Astrocyte of the spinal cord (primary cell): ENCODE measurements around the gene ZNRF1.
"Not testable (repeated sequence)": the region's sequence is repeated elsewhere in the genome, so short reads cannot be mapped to it uniquely, and the experiment has no call there.

Source experiments
- DNase-seq: peaks from one replicate; pipeline ENCODE4 v3.0.0; 2011; ENCODE audit warnings: low read depth, low spot score
- H3K4me3 ChIP-seq: 2 replicates; pipeline ENCODE4 v1.5.1; 2011; ENCODE audit warnings: low read depth, mild to moderate bottlenecking, low read length, moderate library complexity
- in situ Hi-C: cut with HindIII; loops from 2 replicates; pipeline ENCODE4 v1.10.0; 2017; ENCODE audit warnings: low sequenced_read_pairs
- TF ChIP-seq, protein P1 (sequence below): IDR thresholded peaks from 2 replicates; pipeline ENCODE4 v1.5.1; 2012; ENCODE audit warnings: low read depth, mild to moderate bottlenecking, low read length, inconsistent platforms

ZNRF1 gene

DNA sequence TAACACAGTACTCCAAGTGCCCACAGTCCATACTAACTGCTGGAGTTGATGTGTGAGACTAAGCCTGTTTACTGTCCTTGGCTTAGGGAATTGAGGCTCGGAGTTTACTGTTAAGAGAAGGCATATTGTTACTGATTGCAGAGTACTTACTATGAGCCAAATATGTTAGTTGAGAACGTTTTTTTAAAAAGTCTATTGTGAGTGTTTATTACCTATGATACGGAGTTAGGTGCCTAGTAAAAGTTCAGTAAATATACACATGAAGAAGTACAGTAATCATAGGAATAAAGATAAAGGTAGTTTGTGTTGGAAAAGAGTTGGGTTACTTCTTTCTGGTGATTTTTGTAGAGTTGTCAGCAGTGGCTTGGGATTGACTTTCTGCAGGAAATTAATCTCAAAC lies 25.4 kb downstream of the ZNRF1 start:
- in situ Hi-C loops, result no loop called here

DNA sequence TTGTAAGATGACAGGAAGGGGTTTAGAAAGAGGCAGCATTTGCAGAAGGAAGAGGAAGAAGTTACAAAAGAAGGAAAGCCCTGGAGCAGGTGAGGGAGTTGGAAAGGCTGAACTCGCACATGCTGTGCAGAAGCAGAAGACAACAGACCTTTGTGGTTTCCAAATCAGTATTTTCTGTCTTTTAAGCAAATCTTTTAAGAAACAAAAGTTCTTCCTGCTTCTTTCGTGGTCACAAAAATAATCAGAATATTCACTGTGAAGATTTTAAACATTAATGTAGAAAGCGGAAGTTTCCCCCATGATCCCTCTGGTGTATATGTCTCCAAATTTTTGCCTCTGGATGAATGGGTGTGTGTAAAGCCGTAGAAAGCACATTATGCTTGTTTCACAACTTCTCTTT lies 25.8 kb downstream of the ZNRF1 start:
- TF ChIP-seq, protein P1, sequence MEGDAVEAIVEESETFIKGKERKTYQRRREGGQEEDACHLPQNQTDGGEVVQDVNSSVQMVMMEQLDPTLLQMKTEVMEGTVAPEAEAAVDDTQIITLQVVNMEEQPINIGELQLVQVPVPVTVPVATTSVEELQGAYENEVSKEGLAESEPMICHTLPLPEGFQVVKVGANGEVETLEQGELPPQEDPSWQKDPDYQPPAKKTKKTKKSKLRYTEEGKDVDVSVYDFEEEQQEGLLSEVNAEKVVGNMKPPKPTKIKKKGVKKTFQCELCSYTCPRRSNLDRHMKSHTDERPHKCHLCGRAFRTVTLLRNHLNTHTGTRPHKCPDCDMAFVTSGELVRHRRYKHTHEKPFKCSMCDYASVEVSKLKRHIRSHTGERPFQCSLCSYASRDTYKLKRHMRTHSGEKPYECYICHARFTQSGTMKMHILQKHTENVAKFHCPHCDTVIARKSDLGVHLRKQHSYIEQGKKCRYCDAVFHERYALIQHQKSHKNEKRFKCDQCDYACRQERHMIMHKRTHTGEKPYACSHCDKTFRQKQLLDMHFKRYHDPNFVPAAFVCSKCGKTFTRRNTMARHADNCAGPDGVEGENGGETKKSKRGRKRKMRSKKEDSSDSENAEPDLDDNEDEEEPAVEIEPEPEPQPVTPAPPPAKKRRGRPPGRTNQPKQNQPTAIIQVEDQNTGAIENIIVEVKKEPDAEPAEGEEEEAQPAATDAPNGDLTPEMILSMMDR, result no peak
- DNase-seq, result no peak
- in situ Hi-C loops, result no loop called here
- no peak overlapping the region for H3K4me3 ChIP-seq

More for the DNA sequence above, 25.4 kb downstream of the ZNRF1 start:
- no peak overlapping the region for H3K4me3 ChIP-seq
- no peak for DNase-seq
- TF ChIP-seq, protein P1, result no peak

DNA sequence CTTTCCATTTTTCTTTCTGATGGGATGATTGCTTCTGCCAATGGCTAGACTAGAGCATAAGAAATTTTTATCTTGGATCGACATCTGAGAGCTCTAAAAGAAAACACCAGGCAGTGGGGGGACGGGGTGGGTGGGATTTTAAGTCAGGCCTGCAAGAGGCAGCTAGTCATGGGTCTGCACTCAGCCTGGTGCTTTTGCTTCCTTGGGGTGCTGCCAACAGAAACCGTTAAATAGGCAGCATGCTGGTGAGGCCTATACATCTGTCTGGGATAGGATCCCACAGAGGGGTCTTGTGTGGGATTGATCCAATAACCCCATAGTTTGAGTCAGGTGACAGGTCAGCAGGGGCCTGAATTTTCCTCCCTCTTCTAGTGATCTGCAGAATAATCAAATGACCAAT lies 26.9 kb downstream of the ZNRF1 start:
- H3K4me3 ChIP-seq, result no peak overlapping the region
- TF ChIP-seq, protein P1, result no peak
- DNase-seq, result peak; percentile 68
- in situ Hi-C loops, result no loop called here

DNA sequence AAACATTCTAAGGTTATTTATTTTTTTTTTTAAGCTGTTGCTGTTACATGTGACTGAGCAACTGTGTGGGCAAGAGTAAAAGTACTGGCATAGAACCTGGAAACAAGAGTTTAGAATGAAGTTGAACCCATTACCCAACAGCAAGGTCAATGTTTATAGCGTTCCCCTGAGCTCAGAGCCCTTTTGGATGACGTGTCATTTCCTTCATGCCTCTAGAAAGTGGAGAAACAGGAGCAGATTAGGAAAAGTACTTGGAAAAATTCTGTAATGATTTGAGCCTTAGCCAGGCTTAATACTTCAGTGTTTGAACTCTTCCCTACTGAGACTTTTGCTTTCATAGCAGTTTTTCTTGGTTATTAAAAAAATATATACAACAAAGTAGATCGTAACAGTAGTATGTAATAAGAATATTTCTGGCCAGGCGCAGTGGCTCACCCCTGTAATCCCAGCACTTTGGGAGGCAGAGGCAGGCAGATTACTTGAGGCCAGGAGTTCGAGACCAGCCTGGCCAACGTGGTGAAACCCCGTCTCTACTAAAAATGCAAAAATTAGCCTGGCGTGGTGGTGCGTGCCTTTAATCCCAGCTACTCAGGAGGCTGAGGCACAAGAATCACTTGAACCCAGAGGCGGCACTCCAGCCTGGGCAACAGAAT lies 27.5 kb downstream of the ZNRF1 start:
- in situ Hi-C loops, H3K4me3 ChIP-seq: not testable (repeated sequence)
- peak; percentile 90 for DNase-seq

DNA sequence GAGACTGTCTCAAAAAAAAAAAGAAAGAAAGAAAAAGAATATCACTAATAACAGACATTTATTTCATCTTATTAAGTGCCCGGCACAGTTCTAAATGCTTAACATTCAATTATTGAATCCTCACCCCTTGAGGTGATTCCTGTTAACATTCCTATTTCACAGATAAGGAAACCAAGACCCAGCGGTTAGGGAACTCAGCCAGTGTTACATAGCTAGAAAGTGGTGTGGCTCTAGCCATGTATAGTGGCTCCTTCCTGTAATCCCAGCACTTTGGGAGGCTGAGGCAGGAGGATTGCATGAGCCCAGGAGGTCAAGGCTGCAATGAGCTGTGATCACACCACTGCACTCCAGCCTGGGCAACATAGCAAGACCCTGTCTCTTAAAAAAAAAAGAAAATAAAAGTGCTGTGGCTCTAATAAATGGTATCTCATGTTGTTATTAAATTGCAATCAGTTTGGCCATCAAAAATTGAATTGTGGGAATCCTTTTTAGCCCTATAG lies 28.1 kb downstream of the ZNRF1 start:
- no peak overlapping the region for H3K4me3 ChIP-seq
- no peak for DNase-seq
- in situ Hi-C loops, result no loop called here
- TF ChIP-seq, protein P1, result no peak

DNA sequence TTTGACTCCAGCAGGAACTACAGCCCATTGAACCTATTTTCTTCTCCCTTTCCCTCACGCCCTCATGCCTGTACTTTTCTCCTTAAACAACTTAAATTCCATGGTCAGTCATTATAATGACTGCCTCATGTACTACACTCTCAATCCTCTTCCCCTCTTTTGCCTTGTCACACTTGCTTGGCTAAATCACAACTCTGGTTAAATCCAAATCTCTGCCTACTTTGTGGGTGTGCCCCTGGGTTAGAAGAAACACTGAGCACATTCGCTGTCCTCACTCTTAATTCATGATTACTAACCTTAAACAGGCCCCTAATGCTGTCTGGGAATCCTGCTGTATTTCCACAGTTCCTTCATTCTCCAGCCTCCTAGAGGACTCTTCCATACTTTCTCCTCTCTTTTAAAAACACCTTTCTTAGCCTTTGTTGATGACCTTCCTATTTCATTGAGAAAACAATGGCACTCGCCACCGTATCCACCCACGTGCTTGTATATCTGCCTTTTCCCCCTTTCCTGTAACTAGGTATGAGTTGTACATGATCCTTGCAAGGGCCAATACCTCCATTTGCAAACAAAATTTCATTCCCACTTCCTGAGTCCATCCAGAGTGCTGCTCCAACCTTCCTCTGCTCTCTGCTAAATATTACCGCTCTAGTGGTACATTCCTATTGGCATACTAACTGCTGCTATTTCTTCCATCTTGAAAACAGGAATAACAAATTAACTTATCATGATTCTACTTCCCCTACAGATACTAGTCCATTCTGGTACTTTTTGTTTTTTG lies 28.9 kb downstream of the ZNRF1 start:
- H3K4me3 ChIP-seq, result no peak overlapping the region
- in situ Hi-C loops, result no loop called here
- TF ChIP-seq, protein P1, result no peak
- DNase-seq, result no peak

DNA sequence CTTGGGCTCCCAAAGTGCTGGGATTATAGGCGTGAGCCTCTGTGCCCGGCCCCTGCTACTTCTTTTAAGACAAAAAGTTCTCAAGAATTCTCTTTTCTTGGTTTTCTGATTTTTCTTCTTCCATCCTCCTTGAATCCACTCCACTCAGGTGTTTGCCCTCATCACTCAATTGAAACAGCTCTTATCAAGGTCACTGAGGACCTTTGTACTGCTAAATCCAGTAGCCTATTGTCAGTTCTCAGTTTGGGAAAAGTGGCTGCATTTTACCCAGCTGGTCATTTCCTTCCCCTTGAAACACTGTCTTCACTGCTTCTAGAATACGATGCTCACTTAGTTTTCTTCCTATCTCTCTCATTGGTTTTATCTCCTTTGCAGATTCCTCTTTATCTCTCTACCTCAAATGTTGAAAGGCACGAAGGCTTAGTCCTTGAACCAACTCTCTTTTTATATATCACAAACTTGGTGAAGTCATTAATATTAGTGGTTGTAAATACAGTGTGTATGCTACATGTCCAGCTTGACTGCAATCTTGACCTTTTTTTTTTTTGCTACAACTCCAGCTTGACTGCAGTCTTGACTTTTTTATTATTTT lies 29.8 kb downstream of the ZNRF1 start:
- H3K4me3 ChIP-seq, result no peak overlapping the region
- TF ChIP-seq, protein P1, result no peak
- DNase-seq, result no peak
- in situ Hi-C loops, result no loop called here
